Measurements from ENCODE around the gene AQP12A.
"Not testable (repeated sequence)": the region's sequence is repeated elsewhere in the genome, so short reads cannot be mapped to it uniquely, and the experiment has no call there.

- TF ChIP-seq POLR2AphosphoS5, CTCF, POLR2A, EP300 (IDR thresholded peaks at IDR 0.05): not testable (repeated sequence)
Observed at GRCh38 chr2:240675345-240675744, 16.3 kb upstream of the AQP12A start.

All from stomach (tissue), 4 donors.